CD14-positive monocyte (primary cell): ENCODE data around the gene RMC1. TPM values are rescaled to one million over a fixed set of nuclear protein-coding genes. Genes with fewer than 3 reads are reported as not detected.
A peak's percentile ranks its signal among the peaks of the same experiment; 100 is the strongest.

Source experiments
- DNase-seq, 3 donors: peaks; one replicate each; pipeline ENCODE4 v3.0.0-alpha.2; 2011 to 2022
- H2AFZ ChIP-seq: 2 replicates; pipeline ENCODE4 v1.6.0; 2012; ENCODE audit warnings: mild to moderate bottlenecking, low read depth, low read length, inconsistent platforms; ENCODE audit not compliant: insufficient read depth, poor library complexity, severe bottlenecking
- H3K27ac ChIP-seq, 2 donors: 1 replicate in 1 of 2; 2 replicates in 1 of 2; pipeline ENCODE4 v1.5.1; 2012 to 2013; ENCODE audit warnings: low read length in 2 of 2, control low read depth in 1 of 2, inconsistent platforms in 1 of 2, low read depth in 1 of 2, mild to moderate bottlenecking in 1 of 2
- H3K27me3 ChIP-seq, 2 donors: one replicate each; pipeline versions ENCODE4 v1.6.0 to v1.6.1; 2011 to 2013; ENCODE audit warnings: low read length in 2 of 2; ENCODE audit not compliant: control insufficient read depth in 2 of 2, insufficient read depth in 2 of 2
- H3K36me3 ChIP-seq, 2 donors: replicated peaks in 1 of 2; 1 replicate in 1 of 2; 2 replicates in 1 of 2; pipeline versions ENCODE4 v1.5.1 to v1.6.1; 2012 to 2013; ENCODE audit warnings: low read length in 2 of 2, control low read depth in 1 of 2, inconsistent platforms in 1 of 2, mild to moderate bottlenecking in 1 of 2; ENCODE audit not compliant: insufficient read depth in 2 of 2, control insufficient read depth in 1 of 2
- H3K4me1 ChIP-seq, 2 donors: 1 replicate in 1 of 2; 2 replicates in 1 of 2; pipeline versions ENCODE4 v1.5.1 to v1.6.1; 2012 to 2013; ENCODE audit warnings: low read length in 2 of 2, control low read depth in 1 of 2, inconsistent platforms in 1 of 2, mild to moderate bottlenecking in 1 of 2, moderate library complexity in 1 of 2; ENCODE audit not compliant: insufficient read depth in 2 of 2, control insufficient read depth in 1 of 2
- H3K4me2 ChIP-seq: replicated peaks from 2 replicates; pipeline ENCODE3; 2012; ENCODE audit warnings: low read length, moderate library complexity, mild to moderate bottlenecking; ENCODE audit not compliant: poor library complexity, severe bottlenecking; ENCODE audit errors: extremely low read depth
- H3K4me3 ChIP-seq, 3 experiments: fragments of 200-600 bp in 1 of 3; sonication (generic) in 1 of 3; replicated peaks in 1 of 3; 1 replicate in 2 of 3; 2 replicates in 1 of 3; pipeline ENCODE4 v1.5.1; 2011 to 2013; ENCODE audit warnings: low read length in 3 of 3, mild to moderate bottlenecking in 3 of 3, control low read depth in 2 of 3, low read depth in 2 of 3, inconsistent platforms in 1 of 3, moderate library complexity in 1 of 3
- H3K79me2 ChIP-seq: 2 replicates; pipeline ENCODE4 v1.6.0; 2012; ENCODE audit warnings: mild to moderate bottlenecking, control low read depth, inconsistent platforms, low read length, moderate library complexity; ENCODE audit not compliant: insufficient read depth
- H3K9ac ChIP-seq: 2 replicates; pipeline ENCODE4 v1.6.0; 2017; ENCODE audit warnings: low read length, mild to moderate bottlenecking; ENCODE audit not compliant: insufficient read depth, poor library complexity, severe bottlenecking
- H3K9me3 ChIP-seq, 2 donors: replicated peaks in 1 of 2; 1 replicate in 1 of 2; 2 replicates in 1 of 2; pipeline versions ENCODE4 v1.5.1 to v1.6.1; 2012 to 2013; ENCODE audit warnings: low read length in 2 of 2, control low read depth in 1 of 2; ENCODE audit not compliant: control insufficient read depth in 1 of 2, insufficient read depth in 1 of 2
- H4K20me1 ChIP-seq: 2 replicates; pipeline ENCODE4 v1.6.0; 2012; ENCODE audit warnings: mild to moderate bottlenecking, low read length, control low read depth, moderate library complexity; ENCODE audit not compliant: insufficient read depth
- H3K27ac Mint-ChIP-seq, 7 donors: one replicate each; pipeline ENCODE4 v1.8.0; 2020; ENCODE audit warnings: mild to moderate bottlenecking in 7 of 7, mixed read lengths in 7 of 7, moderate library complexity in 6 of 7, inconsistent platforms in 2 of 7
- H3K27me3 Mint-ChIP-seq, 3 donors: one replicate each; pipeline ENCODE4 v1.8.0; 2021 to 2022; ENCODE audit warnings: low read depth in 3 of 3, mild to moderate bottlenecking in 3 of 3, mixed read lengths in 3 of 3, moderate library complexity in 3 of 3, inconsistent platforms in 1 of 3
- H3K36me3 Mint-ChIP-seq, 2 donors: one replicate each; pipeline ENCODE4 v1.8.0; 2020; ENCODE audit warnings: mixed read lengths in 2 of 2, inconsistent platforms in 1 of 2, mild to moderate bottlenecking in 1 of 2
- H3K4me1 Mint-ChIP-seq: one replicate; pipeline ENCODE4 v1.8.0; 2020; ENCODE audit warnings: mild to moderate bottlenecking, mixed read lengths
- H3K4me3 Mint-ChIP-seq, 2 donors: one replicate each; pipeline ENCODE4 v1.8.0; 2020; ENCODE audit warnings: mild to moderate bottlenecking in 2 of 2, mixed read lengths in 2 of 2, moderate library complexity in 1 of 2
- H3K9me3 Mint-ChIP-seq, 7 donors: one replicate each; pipeline ENCODE4 v1.8.0; 2020 to 2022; ENCODE audit warnings: mixed read lengths in 7 of 7, mild to moderate bottlenecking in 6 of 7, moderate library complexity in 6 of 7, inconsistent platforms in 2 of 7
- CTCF ChIP-seq: fragments of 200-600 bp; IDR thresholded peaks from one replicate; pipeline ENCODE4 v1.8.0; 2022; ENCODE audit warnings: antibody characterized with exemption, mild to moderate bottlenecking
- WGBS: methylation state at CpG from one replicate; pipeline ENCODE4 v1.1.5; 2013; ENCODE audit warnings: missing lambda C conversion rate; ENCODE audit not compliant: insufficient coverage; 5-methylcytosine and 5-hydroxymethylcytosine counted together
- intact Hi-C, 2 donors: fragments of 100-400 bp; cut with micrococcal nuclease; formaldehyde crosslinking; loops; one replicate each; pipeline versions ENCODE4 v1.15.0 to v1.15.1; 2023
- polyA plus RNA-seq, 3 donors: library from polyadenylated mRNA; depleted of rRNA in 1 of 3; unstranded in 2 of 3; stranded (reverse) in 1 of 3; fragments of 300-500 nt in 2 of 3; fragments of >200 nt in 1 of 3; fragmentation: Illumina TruSeq in 2 of 3; gene quantifications; 1 replicate in 2 of 3; 2 replicates in 1 of 3; pipeline ENCODE4 v1.2.3, GENCODE V29; 2012 to 2021

Gene RMC1
- polyA plus RNA-seq, 3 donors: 21.9 to 70.8 (median 30.1) TPM

GRCh38 chr18:23501626-23502025 is 1.7 kb upstream of the RMC1 start:
- TF ChIP-seq CTCF: no peak
- Mint-ChIP-seq H3K4me1 (peaks cover 63% of the 10 kb centered on the region), H3K9me3 (no peaks in the 10 kb centered on the region), H3K36me3 (peaks cover 8 to 13% of the 10 kb centered on the region in 2 donors), H3K27me3 (peaks cover 0 to 2% (median 1%) of the 10 kb centered on the region in 3 donors), H3K4me3 (no peak overlapping the region), H3K27ac (no peak overlapping the region)
- WGBS: no CpG with 5 or more reads among the region's 6 CpGs
- Histone ChIP-seq H3K79me2 (peaks cover 33% of the 10 kb centered on the region), H3K27ac (no peak overlapping the region), H3K9ac (no peak overlapping the region), H3K4me1 (peaks cover 55 to 68% of the 10 kb centered on the region in 2 donors), H4K20me1 (peaks cover 29% of the 10 kb centered on the region), H2AFZ (no peak overlapping the region), H3K9me3 (no peaks in the 10 kb centered on the region), H3K4me3 (no peak overlapping the region), H3K27me3 (no peaks in the 10 kb centered on the region), H3K4me2 (no peak overlapping the region), H3K36me3 (peaks cover 3 to 5% of the 10 kb centered on the region in 2 donors)
- intact Hi-C loops: loop anchor here (2.0 to 5.0 kb wide), 2 partner anchors 49 to 85 kb away; partner anchors contain the start of genes NPC1 (in 1 of the 2) and RIOK3 (in 1 of the 2)
- no peak for DNase-seq

GRCh38 chr18:23502516-23503037 is 734 bp upstream of the RMC1 start:
- no peaks in the 10 kb centered on the region for H3K9me3 ChIP-seq
- peak overlapping the region; percentile 88 for H3K9ac ChIP-seq
- Mint-ChIP-seq H3K36me3 (peaks cover 12 to 21% of the 10 kb centered on the region in 2 donors), H3K9me3 (no peaks in the 10 kb centered on the region), H3K27me3 (peaks cover 0 to 2% (median 1%) of the 10 kb centered on the region in 3 donors), H3K4me1 (peaks cover 57% of the 10 kb centered on the region), H3K27ac (peak overlapping the region; percentile 91 to 97 (median 94)), H3K4me3 (peak overlapping the region; percentile 79 to 90)
- 21% methylated on average over 4 of the region's 6 CpGs for WGBS
- H3K27ac ChIP-seq: peak overlapping the region; percentile 78 to 94
- H3K4me2 ChIP-seq: peak overlapping the region; percentile 96
- DNase-seq: no peak
- H3K36me3 ChIP-seq: peaks cover 3 to 15% of the 10 kb centered on the region in 2 donors
- intact Hi-C loops: loop anchor here (2.0 to 5.0 kb wide), 2 partner anchors 50 to 84 kb away; partner anchors contain the start of genes NPC1 (in 1 of the 2) and RIOK3 (in 1 of the 2)
- TF ChIP-seq CTCF: no peak
- peaks cover 53 to 63% of the 10 kb centered on the region in 2 donors for H3K4me1 ChIP-seq
- peak overlapping the region; percentile 99 for H2AFZ ChIP-seq
- peak overlapping the region; percentile 38 to 95 (median 53) for H3K4me3 ChIP-seq
- H3K79me2 ChIP-seq: peaks cover 43% of the 10 kb centered on the region
- no peaks in the 10 kb centered on the region for H3K27me3 ChIP-seq
- peaks cover 38% of the 10 kb centered on the region for H4K20me1 ChIP-seq
